ENCODE measurements around the gene POLA2. TPM values are rescaled to one million over a fixed set of nuclear protein-coding genes. Genes with fewer than 3 reads are reported as not detected.

The POLA2 gene
- total and polyA plus RNA-seq, 9 of the 15 experiments (the other 6 are each of a cell fraction or from before 2014, with no cell fraction given), result 2.7 to 134 (median 44.4) TPM

- TF ChIP-seq MGA (IDR thresholded peaks at IDR 0.05) (peak; percentile 64), REST (IDR thresholded peaks at IDR 0.05; ENCODE audit: borderline replicate concordance) (peak; percentile 50; the same call in 1 of the 2 replicates), REST (CRISPR knock-in tag; IDR thresholded peaks at IDR 0.05; ENCODE audit: low read depth) (no peak), ZFX (CRISPR knock-in tag; IDR thresholded peaks at IDR 0.05) (peak; percentile 95)
These were observed 36.3 kb upstream of the POLA2 start (continued) for GRCh38 chr11:65225279-65226102.
